K562 (cell line): ENCODE data around the gene MYCL. TPM values are rescaled to one million over a fixed set of nuclear protein-coding genes. Genes with fewer than 3 reads are reported as not detected.

Source experiments
- ASH1L ChIP-seq: fragments of 450-650 bp; IDR thresholded peaks from 2 replicates; pipeline ENCODE4 v1.6.1; 2018; ENCODE audit warnings: borderline replicate concordance, mild to moderate bottlenecking, low read depth; ENCODE audit not compliant: partially characterized antibody
- CSDE1 ChIP-seq, 2 experiments: fragments of 450-650 bp; IDR thresholded peaks; 2 replicates each; pipeline ENCODE4 v1.6.1; 2016; ENCODE audit warnings: mild to moderate bottlenecking in 1 of 2
- ESRRA ChIP-seq: fragments of 450-650 bp; IDR thresholded peaks from 2 replicates; pipeline ENCODE4 v1.6.1; 2014; ENCODE audit warnings: low read depth, mild to moderate bottlenecking, moderate library complexity, borderline replicate concordance
- HLTF ChIP-seq: fragments of 450-650 bp; IDR thresholded peaks from 2 replicates; pipeline ENCODE4 v1.6.1; 2016
- HMGN3 ChIP-seq: IDR thresholded peaks from 2 replicates; pipeline ENCODE4 v1.6.1; 2011; ENCODE audit warnings: borderline replicate concordance, low read depth, mild to moderate bottlenecking, mixed read lengths, low read length; ENCODE audit not compliant: insufficient read length; ENCODE audit errors: extremely low read depth
- IFI16 ChIP-seq: fragments of 250-450 bp; sonication (Bioruptor Pico); IDR thresholded peaks from 2 replicates; pipeline ENCODE4 v2.1.2; 2022; ENCODE audit warnings: mild to moderate bottlenecking, inconsistent platforms
- KAT2B ChIP-seq: IDR thresholded peaks from one replicate; pipeline ENCODE4 v1.6.1; 2012; ENCODE audit warnings: low read depth, mild to moderate bottlenecking, control low read depth, inconsistent platforms, low read length, moderate library complexity
- MAX ChIP-seq: sonication (generic); formaldehyde crosslinking; IDR thresholded peaks from 2 replicates; pipeline ENCODE4 v1.9.0; 2022; ENCODE audit warnings: mild to moderate bottlenecking, missing genetic modification reagents
- MCM3 ChIP-seq: fragments of 450-650 bp; IDR thresholded peaks from 2 replicates; pipeline ENCODE4 v1.6.1; 2016
- MITF ChIP-seq: IDR thresholded peaks from 2 replicates; pipeline ENCODE4 v1.6.1; 2014; ENCODE audit warnings: antibody characterized with exemption
- NFE2 ChIP-seq: IDR thresholded peaks from 2 replicates; pipeline ENCODE4 v1.6.1; 2014; ENCODE audit warnings: antibody characterized with exemption, low read depth
- PHF20 ChIP-seq: fragments of 450-650 bp; IDR thresholded peaks from 2 replicates; pipeline ENCODE4 v1.6.1; 2018; ENCODE audit not compliant: partially characterized antibody
- PHTF2 ChIP-seq: fragments of 250-450 bp; sonication (Bioruptor Pico); IDR thresholded peaks from 2 replicates; pipeline ENCODE4 v1.5.0; 2021; ENCODE audit warnings: mild to moderate bottlenecking
- PTBP1 ChIP-seq: fragments of 200-400 bp; formaldehyde crosslinking; IDR thresholded peaks from 2 replicates; pipeline ENCODE4 v1.6.1; 2017; ENCODE audit warnings: low read depth, low read length
- SIN3B ChIP-seq: fragments of 450-650 bp; IDR thresholded peaks from 2 replicates; pipeline ENCODE4 v1.6.1; 2017; ENCODE audit warnings: low read depth, mild to moderate bottlenecking, moderate library complexity
- TBP ChIP-seq: optimal IDR thresholded peaks from 2 replicates; pipeline ENCODE3; 2011; ENCODE audit warnings: low read depth, low read length, improper control_type of control experiment
- TFE3 ChIP-seq: fragments of 450-650 bp; formaldehyde crosslinking; IDR thresholded peaks from 2 replicates; pipeline ENCODE4 v1.4.0; 2020; ENCODE audit warnings: mild to moderate bottlenecking, mixed read lengths
- USF1 ChIP-seq: sonication (generic); formaldehyde crosslinking; IDR thresholded peaks from 2 replicates; pipeline ENCODE4 v1.9.0; 2022; ENCODE audit warnings: mild to moderate bottlenecking, missing genetic modification reagents
- YY1 ChIP-seq, 3 experiments: IDR thresholded peaks; 2 replicates each; pipeline ENCODE4 v1.6.1; 2011; ENCODE audit warnings: low read length in 2 of 3, mild to moderate bottlenecking in 2 of 3, moderate library complexity in 2 of 3, borderline replicate concordance in 1 of 3, control low read depth in 1 of 3, low read depth in 1 of 3; ENCODE audit not compliant: insufficient read depth in 3 of 3, insufficient replicate concordance in 2 of 3, control insufficient read depth in 1 of 3, insufficient read length in 1 of 3; ENCODE audit errors: extremely low read depth in 1 of 3
- ZC3H11A ChIP-seq: IDR thresholded peaks from 2 replicates; pipeline ENCODE4 v1.6.1; 2012; ENCODE audit warnings: low read depth, low read length, improper control_type of control experiment
- ZNF212 ChIP-seq: fragments of 450-650 bp; formaldehyde crosslinking; IDR thresholded peaks from 2 replicates; pipeline ENCODE4 v1.4.0; 2020; ENCODE audit warnings: mild to moderate bottlenecking
- ZNF274 ChIP-seq: IDR thresholded peaks from 2 replicates; pipeline ENCODE4 v1.6.1; 2011; ENCODE audit warnings: low read depth, mild to moderate bottlenecking, low read length, moderate library complexity, borderline replicate concordance
- ZNF639 ChIP-seq, 2 experiments: fragments of 200-800 bp in 1 of 2; sonication (Bioruptor generic) in 1 of 2; sonication (generic) in 1 of 2; formaldehyde crosslinking in 1 of 2; IDR thresholded peaks in 1 of 2; conservative IDR thresholded peaks in 1 of 2; 2 replicates each; pipeline versions ENCODE4 v1.5.0 to v1.6.1; 2016 to 2020; ENCODE audit warnings: missing compliant biosample characterization in 1 of 2, missing genetic modification characterization in 1 of 2, missing genetic modification reagents in 1 of 2
- ZNF764 ChIP-seq: fragments of 250-450 bp; sonication (Bioruptor Pico); IDR thresholded peaks from 2 replicates; pipeline ENCODE4 v1.4.0; 2020; ENCODE audit warnings: low read depth, mild to moderate bottlenecking, moderate library complexity
- ZNF766 ChIP-seq: fragments of 200-800 bp; sonication (Bioruptor generic); conservative IDR thresholded peaks from 2 replicates; pipeline ENCODE4 v1.6.1; 2016; ENCODE audit warnings: missing genetic modification characterization, missing compliant biosample characterization
- polyA plus RNA-seq, 8 experiments: library from polyadenylated mRNA; depleted of rRNA in 4 of 8; stranded (reverse) in 5 of 8; unstranded in 3 of 8; fragments of >200 nt; fragmentation: Nextera tagmentation in 2 of 8; fragmentation: Illumina TruSeq in 1 of 8; extraction: Ambion mirVana in 2 of 8; extraction: Trizol in 1 of 8; gene quantifications; 2 replicates each; pipeline versions ENCODE4 v1.2.1 to v1.2.3, GENCODE V29; 2011 to 2014; ENCODE audit warnings: inconsistent platforms in 1 of 8, missing spikeins in 1 of 8
- total RNA-seq, 7 experiments: library from RNA; depleted of rRNA in 6 of 7; stranded (reverse); fragments of >200 nt in 6 of 7; fragmentation: Illumina TruSeq in 2 of 7; extraction: Trizol in 2 of 7; gene quantifications; 2 replicates each; pipeline versions ENCODE4 v1.2.1 to v1.2.3, GENCODE V29; 2011 to 2021; ENCODE audit warnings: low replicate concordance in 1 of 7

Gene MYCL
- total and polyA plus RNA-seq, 9 of the 15 experiments (the other 6 are each of a cell fraction or from before 2014, with no cell fraction given): 3.5 to 22.0 (median 12.8) TPM

GRCh38 chr1:39865762-39866161, 36.0 kb downstream of the MYCL start (continued):
- TF ChIP-seq YY1 (IDR thresholded peaks at IDR 0.05; ENCODE audit: borderline replicate concordance in 1 of 3, control insufficient read depth in 1 of 3, extremely low read depth in 1 of 3, insufficient read depth in 3 of 3, insufficient read length in 1 of 3, insufficient replicate concordance in 2 of 3, low read depth in 1 of 3, low read length in 2 of 3) (no peak), ZC3H11A (no peak), ZNF764 (CRISPR knock-in tag) (no peak), HLTF (peak; percentile 59; the same call in 1 of the 2 replicates), TFE3 (CRISPR knock-in tag) (no peak), ASH1L (peak; percentile 24), HMGN3 (no peak), MITF (no peak), ZNF212 (CRISPR knock-in tag) (no peak), USF1 (no peak), IFI16 (no peak), TBP (no peak), PHTF2 (CRISPR knock-in tag) (no peak), MCM3 (no peak), MAX (CRISPR knock-in tag) (no peak), SIN3B (no peak), ZNF639 (CRISPR knock-in tag; conservative IDR thresholded peaks at IDR 0.05 in 1 of 2, IDR thresholded peaks at IDR 0.05 in 1 of 2) (no peak), ZNF766 (CRISPR knock-in tag) (no peak), PHF20 (no peak), PTBP1 (peak; percentile 69; the same call in 1 of the 2 replicates), NFE2 (no peak), ESRRA (no peak), KAT2B (no peak), ZNF274 (no peak), CSDE1 (IDR thresholded peaks at IDR 0.05) (no peak)
